GM18526 (cell line): Measurements from ENCODE around the gene SCAMP4.

Experiments used
- POLR2A ChIP-seq: IDR thresholded peaks from 3 replicates; pipeline ENCODE4 v1.6.1; 2011; ENCODE audit not compliant: insufficient read length; ENCODE audit errors: extremely low read depth

Gene SCAMP4

GRCh38 chr19:1921326-1921725 is 16.1 kb downstream of the SCAMP4 start:
- no peak for TF ChIP-seq POLR2A

- no peak for TF ChIP-seq POLR2A
Measured at GRCh38 chr19:1921825-1922224, 16.6 kb downstream of the SCAMP4 start.

GRCh38 chr19:1922803-1923202 is 17.6 kb downstream of the SCAMP4 start:
- TF ChIP-seq POLR2A = no peak

GRCh38 chr19:1923319-1923718 is 18.1 kb downstream of the SCAMP4 start:
- TF ChIP-seq POLR2A = no peak

- TF ChIP-seq POLR2A = no peak
Measured at GRCh38 chr19:1924320-1924961, 19.2 kb downstream of the SCAMP4 start.

GRCh38 chr19:1925544-1925943 is 20.3 kb downstream of the SCAMP4 start:
- no peak for TF ChIP-seq POLR2A

- no peak for TF ChIP-seq POLR2A
Measured at GRCh38 chr19:1929021-1929742, 24.0 kb downstream of the SCAMP4 start.

DNA sequence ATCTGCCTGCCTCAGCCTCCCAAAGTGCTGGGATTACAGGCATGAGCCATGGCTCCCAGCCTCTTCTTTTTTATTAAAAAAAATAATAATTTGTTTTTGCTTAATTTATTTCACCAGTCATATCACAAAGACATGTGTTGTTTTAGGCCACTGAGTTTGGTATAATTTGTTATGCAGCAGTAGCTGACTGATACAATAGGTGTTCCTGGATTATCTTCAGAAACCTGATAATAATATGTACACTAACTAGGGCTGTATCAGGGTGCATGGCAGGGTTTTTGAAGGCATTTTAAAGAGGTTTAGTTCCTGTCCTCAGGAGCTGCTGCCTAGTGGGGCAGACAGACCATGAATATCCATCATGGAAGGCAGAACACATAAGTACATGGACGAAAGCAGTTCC is 26.2 kb downstream of the SCAMP4 start:
- TF ChIP-seq POLR2A = no peak

DNA sequence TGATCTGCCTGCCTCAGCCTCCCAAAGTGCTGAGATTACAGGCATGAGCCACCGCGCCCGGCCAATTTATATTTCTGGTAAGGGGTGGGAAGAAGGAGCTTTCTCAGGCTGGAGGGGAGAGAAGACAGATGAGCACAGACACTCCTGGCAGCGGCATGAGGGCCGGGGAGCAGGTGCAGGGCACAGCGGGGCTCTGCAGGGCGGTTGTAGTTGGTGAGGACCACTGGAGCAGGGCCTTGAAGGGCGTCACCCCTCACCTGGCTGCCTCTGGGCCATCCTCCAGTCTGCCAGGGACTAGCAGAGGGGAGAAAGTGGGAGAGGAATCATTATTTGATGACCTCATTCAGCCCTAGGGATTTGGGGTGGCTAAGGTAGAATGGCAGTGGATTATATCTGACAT is 27.2 kb downstream of the SCAMP4 start:
- no peak for TF ChIP-seq POLR2A

DNA sequence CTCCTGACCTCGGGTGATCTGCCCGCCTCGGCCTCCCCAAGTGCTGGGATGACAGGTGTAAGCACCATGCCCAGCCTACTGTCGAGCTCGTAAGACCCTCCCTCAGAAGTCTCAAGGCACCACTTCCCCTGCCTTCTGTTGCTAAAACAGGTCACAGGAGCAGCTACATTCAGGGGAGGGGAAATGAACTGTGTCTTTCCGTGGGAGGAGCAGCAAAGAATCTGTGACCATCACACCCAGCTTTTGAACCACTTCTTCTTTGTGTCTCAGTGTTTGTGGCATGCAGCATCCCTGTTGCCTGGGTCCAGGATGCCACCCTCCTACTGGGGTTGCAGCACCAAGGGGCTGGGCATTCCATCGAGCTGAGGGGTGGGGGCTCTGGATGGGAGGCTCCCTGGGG is 28.0 kb downstream of the SCAMP4 start:
- no peak for TF ChIP-seq POLR2A

DNA sequence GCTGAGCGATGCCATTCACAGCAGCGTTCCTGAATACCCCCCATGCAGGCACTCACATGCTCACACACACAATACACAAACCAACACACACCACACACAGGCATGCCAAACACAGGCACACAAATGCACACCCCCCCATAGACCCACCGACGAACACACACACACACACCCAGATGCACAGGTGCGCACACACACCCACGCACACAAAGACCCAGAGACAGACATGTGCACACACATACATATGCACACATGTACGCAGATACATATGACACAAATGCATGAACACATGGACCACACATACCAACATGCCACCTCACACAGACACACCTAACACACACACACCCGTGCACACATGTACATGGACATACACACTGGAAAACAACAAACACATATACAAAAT is 28.7 kb downstream of the SCAMP4 start:
- no peak for TF ChIP-seq POLR2A

GRCh38 chr19:1935484-1936208 is 30.4 kb downstream of the SCAMP4 start:
- no peak for TF ChIP-seq POLR2A

- TF ChIP-seq POLR2A = no peak
Measured at GRCh38 chr19:1936430-1936829, 31.2 kb downstream of the SCAMP4 start.

- TF ChIP-seq POLR2A = no peak
Measured at GRCh38 chr19:1936916-1937610, 31.9 kb downstream of the SCAMP4 start.

DNA sequence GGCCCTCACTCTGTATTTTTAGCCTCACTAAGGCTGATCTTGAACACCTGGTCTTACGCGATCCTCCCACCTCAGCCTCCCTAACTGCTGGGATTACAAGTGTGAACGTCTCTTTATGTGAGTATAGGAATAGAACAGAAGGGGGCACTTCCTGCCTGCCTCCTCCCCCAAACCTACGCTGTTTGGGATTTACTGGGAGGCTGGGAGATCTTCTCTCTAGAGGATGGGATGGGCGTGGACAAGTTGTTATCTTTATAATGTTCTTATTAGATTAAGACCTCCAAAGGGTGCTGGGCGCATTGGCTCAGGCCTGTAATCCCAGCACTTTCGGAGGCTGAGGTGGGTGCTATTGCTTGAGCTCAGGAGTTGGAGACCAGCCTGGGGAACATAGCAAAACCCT is 32.9 kb downstream of the SCAMP4 start:
- no peak for TF ChIP-seq POLR2A

GRCh38 chr19:1941146-1942077 is 36.2 kb downstream of the SCAMP4 start, which contains the start of gene CSNK1G2:
CSNK1G2 (plus strand) TSS chr19:1941172; CDS start chr19:1969773, 28,601 bp downstream.
- peak; percentile 38 for TF ChIP-seq POLR2A
